GM06990 (cell line): ENCODE measurements around the gene PABPN1L.

Experiments
- DNase-seq: peaks from one replicate; pipeline ENCODE4 v3.0.0-alpha.2; 2011; ENCODE audit not compliant: insufficient read length; ENCODE audit errors: extremely low read depth
- H3K27me3 ChIP-seq: replicated peaks from 2 replicates; pipeline ENCODE4 v1.6.0; 2011; ENCODE audit warnings: low read length; ENCODE audit not compliant: control insufficient read depth, insufficient read depth
- H3K36me3 ChIP-seq: 2 replicates; pipeline ENCODE4 v1.5.1; 2011; ENCODE audit warnings: low read length; ENCODE audit not compliant: control insufficient read depth, insufficient read depth
- H3K4me3 ChIP-seq: replicated peaks from 2 replicates; pipeline ENCODE4 v1.5.1; 2011; ENCODE audit warnings: low read depth, mild to moderate bottlenecking, control low read depth, low read length
- CTCF ChIP-seq: IDR thresholded peaks from 2 replicates; pipeline ENCODE4 v1.5.1; 2011; ENCODE audit warnings: low read length, control low read depth, mild to moderate bottlenecking, inconsistent platforms; ENCODE audit not compliant: insufficient read depth, poor library complexity, severe bottlenecking

Gene PABPN1L

GRCh38 chr16:88879788-88880055, 13.3 kb upstream of the PABPN1L start:
- no peak for TF ChIP-seq CTCF
- H3K4me3 ChIP-seq: no peak overlapping the region
- H3K27me3 ChIP-seq: no peaks in the 10 kb centered on the region
- DNase-seq: no peak
- peaks cover 51% of the 10 kb centered on the region for H3K36me3 ChIP-seq

GRCh38 chr16:88878967-88879787, 12.7 kb upstream of the PABPN1L start:
- DNase-seq: no peak
- Histone ChIP-seq H3K36me3 (peaks cover 48% of the 10 kb centered on the region), H3K27me3 (no peaks in the 10 kb centered on the region), H3K4me3 (no peak overlapping the region)
- TF ChIP-seq CTCF: no peak

GRCh38 chr16:88878356-88878755, 11.9 kb upstream of the PABPN1L start:
- H3K36me3 ChIP-seq: peaks cover 42% of the 10 kb centered on the region
- no peaks in the 10 kb centered on the region for H3K27me3 ChIP-seq
- H3K4me3 ChIP-seq: no peak overlapping the region
- TF ChIP-seq CTCF: no peak
- DNase-seq: no peak

GRCh38 chr16:88877564-88878289, 11.3 kb upstream of the PABPN1L start:
- H3K4me3 ChIP-seq: no peak overlapping the region
- peaks cover 37% of the 10 kb centered on the region for H3K36me3 ChIP-seq
- no peak for TF ChIP-seq CTCF
- no peak for DNase-seq
- H3K27me3 ChIP-seq: no peaks in the 10 kb centered on the region

GRCh38 chr16:88876942-88877526, 10.6 kb upstream of the PABPN1L start:
- H3K27me3 ChIP-seq: no peaks in the 10 kb centered on the region
- no peak overlapping the region for H3K4me3 ChIP-seq
- no peak for TF ChIP-seq CTCF
- peaks cover 31% of the 10 kb centered on the region for H3K36me3 ChIP-seq
- DNase-seq: no peak
